ENCODE measurements around the gene CDH4. TPM values are rescaled to one million over a fixed set of nuclear protein-coding genes. Genes with fewer than 3 reads are reported as not detected.

CDH4 gene
- total and polyA plus RNA-seq, 11 donors: 0.04 to 0.54 (median 0.08) TPM; not detected in 1

DNA sequence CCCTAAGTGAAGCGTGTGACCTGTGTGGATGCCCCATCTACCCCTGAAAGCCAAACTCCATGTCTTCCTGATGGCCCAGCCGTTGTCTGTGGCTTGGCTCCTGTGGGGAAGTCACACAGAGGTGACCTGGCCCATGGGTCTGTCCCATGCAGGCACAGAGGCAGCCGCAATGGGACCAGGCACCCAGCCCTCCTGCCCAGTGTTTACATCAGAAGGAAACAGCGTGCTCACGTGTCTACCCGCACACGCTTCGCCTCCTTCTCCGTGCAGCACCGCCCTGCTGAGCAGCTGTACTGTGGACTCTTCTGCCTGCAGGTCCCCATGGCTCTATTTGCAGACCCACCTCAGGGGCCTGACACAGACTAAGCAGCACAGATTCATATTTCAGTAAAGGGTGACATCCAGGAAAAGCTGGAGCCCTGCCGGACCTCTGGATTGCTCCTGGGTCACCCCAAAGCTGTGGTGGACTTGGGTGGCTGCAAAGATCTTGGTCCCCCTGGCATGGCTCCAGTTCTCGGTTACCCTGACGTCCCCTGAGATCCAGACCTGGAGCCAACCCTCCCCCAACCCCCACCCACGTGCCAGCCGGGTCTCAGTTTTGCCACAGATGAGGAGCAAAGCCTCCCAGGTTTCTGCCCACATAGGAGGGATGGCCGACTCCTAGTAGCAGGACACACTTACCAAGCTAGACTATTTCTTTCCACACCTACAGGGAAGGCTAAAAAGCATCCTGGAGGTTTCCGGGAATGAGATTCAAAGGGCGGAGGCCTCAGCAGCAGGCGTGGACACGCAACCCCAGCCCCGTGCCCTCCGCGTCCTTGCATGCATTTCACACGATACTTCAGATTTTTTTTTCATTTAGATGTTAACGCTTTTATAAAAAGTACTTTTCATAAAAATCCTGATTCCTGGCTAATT, 120.3 kb downstream of the CDH4 start:
- H3K27ac ChIP-seq: no peak overlapping the region
- TF ChIP-seq POLR2A (IDR thresholded peaks at IDR 0.05): no peak
- TF ChIP-seq, protein P1, sequence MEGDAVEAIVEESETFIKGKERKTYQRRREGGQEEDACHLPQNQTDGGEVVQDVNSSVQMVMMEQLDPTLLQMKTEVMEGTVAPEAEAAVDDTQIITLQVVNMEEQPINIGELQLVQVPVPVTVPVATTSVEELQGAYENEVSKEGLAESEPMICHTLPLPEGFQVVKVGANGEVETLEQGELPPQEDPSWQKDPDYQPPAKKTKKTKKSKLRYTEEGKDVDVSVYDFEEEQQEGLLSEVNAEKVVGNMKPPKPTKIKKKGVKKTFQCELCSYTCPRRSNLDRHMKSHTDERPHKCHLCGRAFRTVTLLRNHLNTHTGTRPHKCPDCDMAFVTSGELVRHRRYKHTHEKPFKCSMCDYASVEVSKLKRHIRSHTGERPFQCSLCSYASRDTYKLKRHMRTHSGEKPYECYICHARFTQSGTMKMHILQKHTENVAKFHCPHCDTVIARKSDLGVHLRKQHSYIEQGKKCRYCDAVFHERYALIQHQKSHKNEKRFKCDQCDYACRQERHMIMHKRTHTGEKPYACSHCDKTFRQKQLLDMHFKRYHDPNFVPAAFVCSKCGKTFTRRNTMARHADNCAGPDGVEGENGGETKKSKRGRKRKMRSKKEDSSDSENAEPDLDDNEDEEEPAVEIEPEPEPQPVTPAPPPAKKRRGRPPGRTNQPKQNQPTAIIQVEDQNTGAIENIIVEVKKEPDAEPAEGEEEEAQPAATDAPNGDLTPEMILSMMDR (IDR thresholded peaks at IDR 0.05): no peak
- H3K36me3 ChIP-seq: no peaks in the 10 kb centered on the region
- no peak overlapping the region for H3K4me3 ChIP-seq
- no peaks in the 10 kb centered on the region for H3K4me1 ChIP-seq
- H3K9me3 ChIP-seq: no peaks in the 10 kb centered on the region
- H3K27me3 ChIP-seq: peaks cover 0 to 5% (median 0%) of the 10 kb centered on the region in 9 donors
- 83 to 84% (median 83%) methylated on average over 25 of the region's 25 CpGs for WGBS, 4 donors
- no peak for DNase-seq
- intact Hi-C loops (cut with DNase I): no loop called here
- no peak for ATAC-seq

DNA sequence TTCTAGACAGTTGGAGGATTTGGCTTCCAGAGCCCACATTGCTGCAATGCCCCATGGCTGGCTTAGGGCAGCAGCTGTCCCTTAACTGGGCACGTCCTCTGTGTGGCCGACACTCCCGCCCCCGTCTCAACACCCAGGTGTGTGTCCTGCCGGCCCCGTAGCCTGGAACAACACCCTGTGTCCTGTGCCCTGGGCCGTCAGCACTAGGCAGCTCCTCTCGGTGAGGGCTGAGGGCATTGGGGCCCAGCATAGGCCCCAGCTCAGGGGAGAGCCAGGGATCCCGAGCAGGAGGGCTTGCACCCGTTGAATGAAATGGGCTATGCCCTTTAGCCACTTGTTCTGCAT, 121.0 kb downstream of the CDH4 start:
- intact Hi-C loops (cut with DNase I): no loop called here
- Histone ChIP-seq H3K27me3 (peaks cover 0 to 5% (median 0%) of the 10 kb centered on the region in 9 donors), H3K4me3 (no peak overlapping the region), H3K36me3 (no peaks in the 10 kb centered on the region), H3K9me3 (no peaks in the 10 kb centered on the region), H3K27ac (no peak overlapping the region), H3K4me1 (no peaks in the 10 kb centered on the region)
- no peak for ATAC-seq
- DNase-seq: no peak
- 61 to 67% (median 66%) methylated on average over 10 of the region's 10 CpGs for WGBS, 4 donors
- TF ChIP-seq, protein P1 (IDR thresholded peaks at IDR 0.05): no peak
- TF ChIP-seq POLR2A (IDR thresholded peaks at IDR 0.05): no peak

DNA sequence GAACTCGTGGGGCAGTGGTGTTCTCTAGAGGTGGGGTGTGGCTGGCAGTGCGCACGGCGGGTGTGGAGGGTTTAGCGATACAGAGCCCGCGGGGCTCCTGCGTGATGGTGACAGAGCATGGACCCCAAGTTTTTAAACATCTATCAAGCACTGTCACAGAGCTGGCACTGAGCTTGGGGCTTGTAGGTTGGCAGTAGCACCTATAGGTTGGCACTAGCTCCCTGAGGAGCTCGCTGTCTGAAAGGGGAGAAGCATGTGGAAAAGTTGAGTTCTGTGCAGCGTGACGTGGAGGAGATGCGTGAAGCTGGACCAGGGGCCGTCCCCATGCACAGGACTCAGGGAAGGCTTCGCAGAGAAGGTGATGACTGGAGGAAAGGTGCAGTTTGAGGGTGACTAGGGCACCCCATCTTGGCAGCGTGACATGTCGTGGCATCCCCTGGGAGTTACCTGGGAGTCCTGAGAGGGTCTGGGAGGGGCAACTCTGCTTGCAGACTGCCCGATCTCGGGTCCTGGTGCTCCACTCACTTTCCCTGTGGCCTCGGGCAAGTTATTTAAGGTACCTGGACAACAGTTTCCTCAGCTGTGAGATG, 122.0 kb downstream of the CDH4 start:
- H3K27me3 ChIP-seq: peaks cover 0 to 5% (median 0%) of the 10 kb centered on the region in 9 donors
- no peaks in the 10 kb centered on the region for H3K4me1 ChIP-seq
- no peak overlapping the region for H3K4me3 ChIP-seq
- 84 to 90% (median 88%) methylated on average over 19 of the region's 19 CpGs for WGBS, 4 donors
- H3K36me3 ChIP-seq: no peaks in the 10 kb centered on the region
- no peak overlapping the region for H3K27ac ChIP-seq
- no peak for TF ChIP-seq POLR2A (IDR thresholded peaks at IDR 0.05)
- peaks cover 0 to 7% (median 0%) of the 10 kb centered on the region in 12 donors for H3K9me3 ChIP-seq
- intact Hi-C loops (cut with DNase I): no loop called here
- no peak for ATAC-seq
- DNase-seq: no peak

DNA sequence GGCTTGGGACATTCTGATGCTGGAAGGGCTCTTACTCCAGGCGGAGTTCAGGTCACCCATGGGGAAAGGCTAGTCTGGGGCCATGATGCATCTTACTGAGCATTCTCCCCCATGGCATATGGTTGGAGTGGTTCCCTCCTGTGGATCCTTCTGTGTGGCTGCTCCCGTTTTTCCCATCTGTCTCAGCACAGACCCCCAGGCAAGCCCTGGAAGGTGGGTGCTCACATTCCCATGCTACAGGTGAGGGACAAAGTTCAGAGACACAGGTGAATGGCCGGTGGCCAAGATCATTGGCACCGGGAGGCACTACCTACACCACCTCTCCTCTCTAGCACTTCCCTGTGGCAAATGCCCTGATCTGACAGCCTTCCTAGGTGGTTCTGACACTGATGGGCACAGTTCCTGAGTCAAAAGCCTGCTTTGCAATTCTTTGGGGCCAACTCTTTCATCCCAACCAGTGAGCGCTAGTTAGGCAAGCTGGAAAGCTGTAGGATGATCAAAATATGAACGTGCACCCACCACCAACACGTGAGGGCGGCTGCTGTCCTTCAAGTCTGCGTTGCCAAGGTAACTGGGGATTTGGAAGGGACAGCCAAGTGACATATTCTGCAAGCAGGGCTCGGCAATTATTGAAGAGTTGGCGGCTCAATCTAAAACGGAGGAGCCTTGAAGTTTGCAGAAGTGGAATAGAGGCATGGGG, 124.6 kb downstream of the CDH4 start:
- no peak for DNase-seq
- no peak for TF ChIP-seq POLR2A (IDR thresholded peaks at IDR 0.05)
- TF ChIP-seq, protein P1 (IDR thresholded peaks at IDR 0.05): no peak
- no peak for ATAC-seq
- H3K27me3 ChIP-seq: peaks cover 0 to 3% (median 0%) of the 10 kb centered on the region in 9 donors
- intact Hi-C loops (cut with DNase I): no loop called here
- H3K27ac ChIP-seq: no peak overlapping the region
- no peaks in the 10 kb centered on the region for H3K36me3 ChIP-seq
- H3K4me3 ChIP-seq: no peak overlapping the region
- H3K4me1 ChIP-seq: no peaks in the 10 kb centered on the region
- 75 to 87% (median 85%) methylated on average over 9 to 12 of the region's 12 CpGs for WGBS, 4 donors
- peaks cover 0 to 7% (median 0%) of the 10 kb centered on the region in 12 donors for H3K9me3 ChIP-seq
